Heart left ventricle (tissue), 16 donors: ENCODE results near the gene GADD45GIP1. TPM values are rescaled to one million over a fixed set of nuclear protein-coding genes. Genes with fewer than 3 reads are reported as not detected.
A peak's percentile ranks its signal among the peaks of the same experiment; 100 is the strongest.

Experiments
- ATAC-seq, 4 donors: fragments of 200-7000 bp; cut with Tn5 transposase; one replicate each; pipeline ENCODE4 v1.9.1; 2020 to 2022; ENCODE audit warnings: moderate library complexity in 4 of 4, mild to moderate bottlenecking in 3 of 4, moderate number of reproducible peaks in 1 of 4
- DNase-seq, 5 donors: peaks; one replicate each; pipeline ENCODE4 v3.0.0-alpha.2; 2020
- H3K27ac ChIP-seq, 12 donors: fragments of 200-600 bp; sonication (generic) in 4 of 12; one replicate each; pipeline versions ENCODE4 v1.5.0 to v1.8.0; 2016 to 2022; ENCODE audit warnings: mild to moderate bottlenecking in 2 of 12
- H3K27me3 ChIP-seq, 9 donors: fragments of 200-600 bp; sonication (generic) in 2 of 9; one replicate each; pipeline versions ENCODE4 v1.5.1 to v1.8.0; 2016 to 2022; ENCODE audit warnings: mild to moderate bottlenecking in 3 of 9
- H3K36me3 ChIP-seq, 9 donors: fragments of 200-600 bp; sonication (generic) in 2 of 9; one replicate each; pipeline versions ENCODE4 v1.5.0 to v1.8.0; 2018 to 2022; ENCODE audit warnings: mild to moderate bottlenecking in 2 of 9
- H3K4me1 ChIP-seq, 12 donors: fragments of 200-600 bp; sonication (generic) in 4 of 12; one replicate each; pipeline versions ENCODE4 v1.5.0 to v1.8.0; 2016 to 2022; ENCODE audit warnings: mild to moderate bottlenecking in 3 of 12
- H3K4me3 ChIP-seq, 12 donors: fragments of 200-600 bp; sonication (generic) in 4 of 12; one replicate each; pipeline versions ENCODE4 v1.5.0 to v1.8.0; 2017 to 2022; ENCODE audit warnings: mild to moderate bottlenecking in 9 of 12, moderate library complexity in 4 of 12
- H3K9me3 ChIP-seq, 12 donors: fragments of 200-600 bp; sonication (generic) in 4 of 12; one replicate each; pipeline versions ENCODE4 v1.5.0 to v1.8.0; 2016 to 2022; ENCODE audit warnings: mild to moderate bottlenecking in 1 of 12
- CTCF ChIP-seq, 12 donors: fragments of 200-600 bp; sonication (generic) in 4 of 12; IDR thresholded peaks; one replicate each; pipeline versions ENCODE4 v1.5.0 to v1.8.0; 2018 to 2022; ENCODE audit warnings: antibody characterized with exemption in 12 of 12, mild to moderate bottlenecking in 5 of 12
- POLR2A ChIP-seq, 2 donors: fragments of 450-650 bp; IDR thresholded peaks; one replicate each; pipeline ENCODE4 v1.6.1; 2017; ENCODE audit warnings: antibody characterized with exemption in 2 of 2, mild to moderate bottlenecking in 2 of 2, moderate library complexity in 2 of 2
- WGBS, 4 donors: extraction: QIAGEN DNeasy Blood & Tissue Kit in 2 of 4; methylation state at CpG; one replicate each; pipeline versions ENCODE4 v1.1.5 to v1.1.7; 2013 to 2018; 5-methylcytosine and 5-hydroxymethylcytosine counted together
- intact Hi-C, 10 donors: fragments of 100-400 bp; cut with DNase I; formaldehyde crosslinking; loops; one replicate each; pipeline versions ENCODE4 v1.11.1 to v1.14.2; 2022
- polyA plus RNA-seq, 2 donors: library from polyadenylated mRNA; stranded (reverse); fragments of 200-250 nt; gene quantifications; one replicate each; pipeline ENCODE4 v1.2.3, GENCODE V29; 2013
- total RNA-seq, 9 donors: library from RNA; depleted of rRNA in 2 of 9; stranded (reverse); fragments of >200 nt in 2 of 9; fragmentation: NEBNext Ultra II Directional in 3 of 9; extraction: Animal tissue kit (Norgen Biotek cat#: 25700) in 3 of 9; gene quantifications; one replicate each; pipeline versions ENCODE4 v1.1.0 to v1.2.4, GENCODE V29; 2016 to 2023
- donor health status: ischemic (EF 13 %, LVEDD 7.1; RV severe dilation, severe dysfunction).
- donor health status: healthy with polysubstance abuse.
- donor health status: DM: no; HTN: yes; CAD: no.
- donor health status: DM: no; HTN: no; CAD: no.
- donor health status: ischemic (EF 25% LVEDD 6.9; RV normal size, moderate dysfunction).
- donor health status: ischemic (EF 25% LVEDD 5.7; RV mildly dilated, moderate dysfunction).
- donor health status: healthy.
- donor health status: DM: yes; HTN: yes; CAD: no.
- donor health status: ischemic (EF 35%, LVEDD 5.7; RV mildly dilated, moderate dysfunction).
- donor health status: nonischemic (EF 11% LVEDD 7.7; RV severe dilation, severe dysfunction).
- donor health status: DM: yes; HTN: yes; CAD: no.
- donor health status: PGD.
- donor health status: ischemic (EF 29% LVEDD 5.4; RV normal size, mild dysfunction).
- donor health status: nonischemic (EF 23%, LVEDD 6.1; RV moderate dilation, normal function).

GADD45GIP1 gene
- total and polyA plus RNA-seq, 11 donors = 17.2 to 119 (median 30.4) TPM

- intact Hi-C loops = loop anchor here in 6 of 10 donors (5.0 kb wide), 3 partner anchors 35 to 65 kb away; no protein-coding TSS in a partner anchor
- TF ChIP-seq POLR2A (IDR thresholded peaks at IDR 0.05) (no peak), CTCF (IDR thresholded peaks at IDR 0.05) (no peak)
- ATAC-seq = no peak
- Histone ChIP-seq H3K36me3 (peaks cover 0 to 17% (median 6%) of the 10 kb centered on the region in 9 donors), H3K4me3 (peak overlapping the region in 11 of 12 donors; percentile 72 to 90 (median 81)), H3K27me3 (peaks cover 0 to 5% (median 0%) of the 10 kb centered on the region in 9 donors), H3K9me3 (no peaks in the 10 kb centered on the region), H3K27ac (peak overlapping the region in 10 of 12 donors; percentile 53 to 97 (median 90)), H3K4me1 (peaks cover 0 to 47% (median 24%) of the 10 kb centered on the region in 12 donors)
- WGBS, 4 donors = 86 to 94% (median 89%) methylated on average over 19 to 25 of the region's 25 CpGs
- DNase-seq = no peak
These were observed 40.4 kb upstream of the GADD45GIP1 start for GRCh38 chr19:12997179-12997966.

- WGBS, 4 donors = 6 to 21% (median 15%) methylated on average over 3 to 52 of the region's 52 CpGs
- peak; percentile 28 to 67 (median 60) for ATAC-seq
These were observed 39.5 kb upstream of the GADD45GIP1 start for GRCh38 chr19:12996406-12997094.

GRCh38 chr19:12995596-12996405 lies 38.8 kb upstream of the GADD45GIP1 start:
- DNase-seq (peak in 3 of 5 donors; percentile 46 to 65 (median 57)), ATAC-seq (peak in 3 of 4 donors; percentile 10 to 37 (median 18))
- Histone ChIP-seq H3K27me3 (peaks cover 0 to 5% (median 0%) of the 10 kb centered on the region in 9 donors), H3K27ac (peak overlapping the region; percentile 53 to 97 (median 88)), H3K9me3 (no peaks in the 10 kb centered on the region), H3K36me3 (peaks cover 0 to 17% (median 6%) of the 10 kb centered on the region in 9 donors), H3K4me1 (peaks cover 0 to 31% (median 18%) of the 10 kb centered on the region in 12 donors), H3K4me3 (peak overlapping the region; percentile 72 to 90 (median 80))
- intact Hi-C loops = loop anchor here in 6 of 10 donors (2.0 to 5.0 kb wide), 4 partner anchors 36 to 66 kb away; no protein-coding TSS in a partner anchor
- TF ChIP-seq POLR2A (IDR thresholded peaks at IDR 0.05) = no peak
- no peak for TF ChIP-seq CTCF (IDR thresholded peaks at IDR 0.05)
- WGBS, 4 donors = 0 to 1% (median 0%) methylated on average over 20 to 129 of the region's 129 CpGs

More at GRCh38 chr19:12996406-12997094, 39.5 kb upstream of the GADD45GIP1 start:
- TF ChIP-seq POLR2A (IDR thresholded peaks at IDR 0.05) = no peak
- peak in 3 of 12 donors; percentile 24 to 31 (median 28) for TF ChIP-seq CTCF (IDR thresholded peaks at IDR 0.05)
- H3K27me3 ChIP-seq = peaks cover 0 to 5% (median 0%) of the 10 kb centered on the region in 9 donors
- peaks cover 0 to 39% (median 21%) of the 10 kb centered on the region in 12 donors for H3K4me1 ChIP-seq
- intact Hi-C loops = loop anchor here in 6 of 10 donors (5.0 kb wide), 3 partner anchors 36 to 66 kb away; no protein-coding TSS in a partner anchor
- H3K36me3 ChIP-seq = peaks cover 0 to 17% (median 6%) of the 10 kb centered on the region in 9 donors
- peak overlapping the region; percentile 53 to 97 (median 88) for H3K27ac ChIP-seq
- H3K9me3 ChIP-seq = no peaks in the 10 kb centered on the region
- H3K4me3 ChIP-seq = peak overlapping the region; percentile 72 to 90 (median 80)
- DNase-seq = peak in 4 of 5 donors; percentile 55 to 76 (median 60)
